Purkinje cell (primary cell): ENCODE measurements around the gene TRIM14. TPM values are rescaled to one million over a fixed set of nuclear protein-coding genes. Genes with fewer than 3 reads are reported as not detected.

Experiments
- polyA plus RNA-seq: library from polyadenylated mRNA; unstranded; fragments of >200 nt; fragmentation: Nextera tagmentation; gene quantifications from 2 replicates; pipeline ENCODE4 v1.2.1, GENCODE V29; 2014

The TRIM14 gene, protein sequence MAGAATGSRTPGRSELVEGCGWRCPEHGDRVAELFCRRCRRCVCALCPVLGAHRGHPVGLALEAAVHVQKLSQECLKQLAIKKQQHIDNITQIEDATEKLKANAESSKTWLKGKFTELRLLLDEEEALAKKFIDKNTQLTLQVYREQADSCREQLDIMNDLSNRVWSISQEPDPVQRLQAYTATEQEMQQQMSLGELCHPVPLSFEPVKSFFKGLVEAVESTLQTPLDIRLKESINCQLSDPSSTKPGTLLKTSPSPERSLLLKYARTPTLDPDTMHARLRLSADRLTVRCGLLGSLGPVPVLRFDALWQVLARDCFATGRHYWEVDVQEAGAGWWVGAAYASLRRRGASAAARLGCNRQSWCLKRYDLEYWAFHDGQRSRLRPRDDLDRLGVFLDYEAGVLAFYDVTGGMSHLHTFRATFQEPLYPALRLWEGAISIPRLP
- polyA plus RNA-seq, result 0.29 and 0.32 TPM in 2 replicates

DNA sequence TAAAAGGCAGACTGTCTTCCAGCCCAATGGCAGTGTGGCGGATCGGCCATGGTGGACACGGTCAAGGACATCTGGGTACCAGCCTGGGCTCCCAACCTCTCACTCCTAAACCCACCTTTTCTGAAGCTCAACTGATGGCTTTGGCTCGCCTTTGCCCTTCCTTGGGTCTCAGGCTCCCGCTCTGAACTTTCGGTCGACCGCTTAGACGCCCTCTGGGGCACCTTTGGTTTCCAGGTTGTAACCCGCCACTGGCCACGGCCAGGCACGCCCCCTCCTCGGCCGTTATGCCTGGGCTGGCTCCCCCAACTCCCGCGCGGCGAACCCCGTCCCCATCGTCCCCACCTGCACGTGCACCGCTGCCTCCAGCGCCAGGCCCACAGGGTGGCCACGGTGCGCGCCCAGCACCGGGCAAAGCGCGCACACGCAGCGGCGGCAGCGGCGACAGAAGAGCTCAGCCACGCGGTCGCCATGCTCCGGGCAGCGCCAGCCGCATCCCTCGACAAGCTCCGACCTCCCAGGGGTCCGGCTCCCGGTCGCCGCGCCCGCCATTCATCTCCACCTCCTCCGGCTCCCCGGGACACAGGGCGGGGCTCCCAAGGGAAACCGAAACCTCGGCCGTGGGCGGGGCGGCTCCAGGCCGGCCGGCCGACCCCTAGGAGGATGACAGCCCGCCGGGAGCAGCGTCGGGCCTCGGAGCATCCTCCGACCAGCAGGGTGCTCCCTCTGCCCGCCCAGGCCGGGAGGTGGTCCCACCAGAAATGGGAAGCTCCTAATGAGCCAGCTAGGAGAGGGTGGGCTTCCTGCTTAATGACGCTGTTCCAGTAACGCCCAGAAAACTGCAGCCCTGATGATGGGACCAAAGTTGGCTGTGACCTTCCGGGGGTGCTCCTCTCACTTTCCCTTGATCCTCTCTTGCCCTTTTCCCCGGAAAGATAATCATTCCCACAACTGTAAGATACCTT is at the start of gene TRIM14:
TSS of gene TRIM14 (minus strand) at position 583 of the 962 bp plus-strand sequence. CDS start at position 549, 34 bp downstream.

DNA sequence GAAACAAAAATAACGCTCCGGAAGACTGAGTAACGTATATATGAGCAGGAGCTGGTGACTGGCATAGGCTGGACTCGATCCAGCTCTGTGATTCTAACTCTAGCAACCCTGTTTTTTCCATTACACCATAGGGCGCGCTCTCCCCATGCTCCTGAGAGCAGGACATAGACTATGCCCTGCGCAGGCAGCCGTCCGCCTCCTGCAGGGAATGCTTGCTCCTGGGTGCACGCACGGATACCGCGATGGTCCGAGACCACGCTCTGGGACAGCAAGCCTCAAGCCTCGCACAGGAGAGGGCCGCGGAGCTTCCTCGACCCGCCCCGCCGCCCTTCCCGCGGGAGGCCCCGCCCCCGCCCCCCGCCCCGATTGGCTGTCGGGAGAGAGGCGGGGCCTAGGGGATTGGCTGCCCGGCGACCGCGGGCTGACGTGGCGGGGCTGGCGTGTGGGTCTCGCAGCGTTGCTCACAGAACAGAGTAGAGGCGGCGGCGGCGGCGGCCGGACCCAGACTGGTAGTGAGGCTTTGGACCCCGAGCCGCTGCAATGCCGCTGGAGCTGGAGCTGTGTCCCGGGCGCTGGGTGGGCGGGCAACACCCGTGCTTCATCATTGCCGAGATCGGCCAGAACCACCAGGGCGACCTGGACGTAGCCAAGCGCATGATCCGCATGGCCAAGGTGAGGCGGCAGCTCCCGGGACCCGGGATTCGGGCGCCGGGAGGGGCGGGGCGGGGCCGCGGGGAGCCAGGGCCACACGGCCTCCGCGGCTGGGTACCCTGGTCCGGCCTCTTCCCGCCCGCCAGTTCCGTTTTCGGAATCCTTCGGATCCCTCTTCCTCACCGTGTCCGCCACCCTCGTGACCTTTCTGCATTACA is 62.5 kb downstream of the TRIM14 start, which contains the start of gene NANS:
TSS of gene NANS (plus strand) at position 464 of the 869 bp plus-strand sequence. CDS start at position 541, 77 bp downstream.

Other genes starting within 250 kb of the TRIM14 start
- gene TRMO, start 196.7 kb downstream of the TRIM14 start, polyA plus RNA-seq, result 6.6 and 10.4 TPM in 2 replicates
- not detected in 2 replicates for gene HEMGN, start 181.1 kb downstream of the TRIM14 start, polyA plus RNA-seq
- gene ANP32B, start 135.9 kb downstream of the TRIM14 start, polyA plus RNA-seq, result 13.6 and 20.2 TPM in 2 replicates
- 24.8 and 26.4 TPM in 2 replicates for gene NANS, start 62.5 kb downstream of the TRIM14 start, polyA plus RNA-seq
- gene CORO2A, start 73.4 kb upstream of the TRIM14 start, polyA plus RNA-seq, result 0.55 TPM in 1 of 2 replicates, not detected in the other
- gene TBC1D2, start 136.4 kb upstream of the TRIM14 start, polyA plus RNA-seq, result 0.23 TPM in 1 of 2 replicates, not detected in the other